HEK293T (cell line): Measurements from ENCODE around the gene SORBS1.

Experiments
- CTCF ChIA-PET: fragments of 350-600 bp; formaldehyde crosslinking; extraction: SDS; loops from one replicate; lab custom pipeline; 2021; ENCODE audit warnings: antibody characterized with exemption, inconsistent platforms; lab: Yijun Ruan, JAX
- POLR2A ChIA-PET: fragments of 350-600 bp; formaldehyde crosslinking; extraction: SDS; loops from one replicate; lab custom pipeline; 2020; ENCODE audit warnings: antibody characterized with exemption, inconsistent platforms; lab: Yijun Ruan, JAX
- DNase-seq: peaks from one replicate; pipeline ENCODE4 v3.0.0; 2012; ENCODE audit warnings: mixed read lengths; ENCODE audit errors: extremely low spot score
- ARNT ChIP-seq: fragments of 450-650 bp; IDR thresholded peaks from 2 replicates; pipeline ENCODE4 v1.6.1; 2017; ENCODE audit warnings: mild to moderate bottlenecking
- BHLHE40 ChIP-seq: fragments of 450-650 bp; IDR thresholded peaks from 2 replicates; pipeline ENCODE4 v1.6.1; 2016; ENCODE audit warnings: mild to moderate bottlenecking, moderate library complexity, borderline replicate concordance
- CTBP1 ChIP-seq: fragments of 450-650 bp; IDR thresholded peaks from 2 replicates; pipeline ENCODE4 v1.6.1; 2016; ENCODE audit warnings: borderline replicate concordance
- ELF4 ChIP-seq: fragments of 450-650 bp; IDR thresholded peaks from 2 replicates; pipeline ENCODE4 v1.6.1; 2017; ENCODE audit warnings: antibody characterized with exemption
- FOXA1 ChIP-seq: fragments of 450-650 bp; IDR thresholded peaks from 2 replicates; pipeline ENCODE4 v1.6.1; 2016; ENCODE audit warnings: mild to moderate bottlenecking
- FOXK2 ChIP-seq: fragments of 450-650 bp; IDR thresholded peaks from 2 replicates; pipeline ENCODE4 v1.6.1; 2016; ENCODE audit warnings: mild to moderate bottlenecking
- FOXM1 ChIP-seq: fragments of 450-650 bp; IDR thresholded peaks from 2 replicates; pipeline ENCODE4 v1.6.1; 2017; ENCODE audit warnings: mild to moderate bottlenecking, borderline replicate concordance
- HDGF ChIP-seq: fragments of 450-650 bp; IDR thresholded peaks from 2 replicates; pipeline ENCODE4 v1.6.1; 2017; ENCODE audit warnings: antibody characterized with exemption, borderline replicate concordance
- L3MBTL2 ChIP-seq: fragments of 450-650 bp; conservative IDR thresholded peaks from 2 replicates; pipeline ENCODE4 v1.6.1; 2016; ENCODE audit warnings: mild to moderate bottlenecking
- LEF1 ChIP-seq: fragments of 450-650 bp; IDR thresholded peaks from 2 replicates; pipeline ENCODE4 v1.6.1; 2017; ENCODE audit warnings: mild to moderate bottlenecking, borderline replicate concordance
- NFRKB ChIP-seq: fragments of 450-650 bp; IDR thresholded peaks from 2 replicates; pipeline ENCODE4 v1.6.1; 2016; ENCODE audit warnings: mild to moderate bottlenecking, moderate library complexity
- SP1 ChIP-seq: fragments of 450-650 bp; IDR thresholded peaks from 2 replicates; pipeline ENCODE4 v1.6.1; 2017
- SUZ12 ChIP-seq: fragments of 450-650 bp; IDR thresholded peaks from 2 replicates; pipeline ENCODE4 v1.6.1; 2016; ENCODE audit warnings: mild to moderate bottlenecking
- TARDBP ChIP-seq: fragments of 450-650 bp; IDR thresholded peaks from 2 replicates; pipeline ENCODE4 v1.6.1; 2016
- ZNF384 ChIP-seq: fragments of 450-650 bp; IDR thresholded peaks from 2 replicates; pipeline ENCODE4 v1.6.1; 2016
- TF ChIP-seq, protein P1 (sequence below): fragments of 450-650 bp; IDR thresholded peaks from 2 replicates; pipeline ENCODE4 v1.6.1; 2016

Gene SORBS1

DNA sequence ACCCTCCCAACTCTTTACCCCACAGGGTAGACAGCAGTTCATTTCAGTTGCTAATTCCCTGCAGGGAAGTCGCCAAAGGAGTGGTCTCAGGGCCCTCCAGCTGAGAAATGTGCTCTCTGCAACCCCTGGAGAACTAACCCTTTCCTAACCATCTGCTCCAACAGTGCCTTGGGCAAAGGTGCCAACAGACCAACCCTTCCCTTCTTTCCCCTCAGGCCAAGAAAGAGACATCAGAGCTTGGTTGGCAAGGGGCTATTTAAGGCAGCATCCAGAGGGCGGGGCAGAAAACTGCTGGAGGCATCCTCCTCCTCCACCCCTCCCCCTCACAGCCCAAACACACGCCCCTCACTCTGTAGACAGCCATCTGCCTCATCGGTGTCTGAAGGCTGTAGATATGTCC, 1.7 kb downstream of the SORBS1 start:
- ChIA-PET CTCF (no interaction called here), POLR2A (no interaction called here)
- DNase-seq: no peak
- TF ChIP-seq CTBP1: no peak
- TF ChIP-seq FOXK2: no peak
- no peak for TF ChIP-seq SUZ12
- TF ChIP-seq, protein P1, sequence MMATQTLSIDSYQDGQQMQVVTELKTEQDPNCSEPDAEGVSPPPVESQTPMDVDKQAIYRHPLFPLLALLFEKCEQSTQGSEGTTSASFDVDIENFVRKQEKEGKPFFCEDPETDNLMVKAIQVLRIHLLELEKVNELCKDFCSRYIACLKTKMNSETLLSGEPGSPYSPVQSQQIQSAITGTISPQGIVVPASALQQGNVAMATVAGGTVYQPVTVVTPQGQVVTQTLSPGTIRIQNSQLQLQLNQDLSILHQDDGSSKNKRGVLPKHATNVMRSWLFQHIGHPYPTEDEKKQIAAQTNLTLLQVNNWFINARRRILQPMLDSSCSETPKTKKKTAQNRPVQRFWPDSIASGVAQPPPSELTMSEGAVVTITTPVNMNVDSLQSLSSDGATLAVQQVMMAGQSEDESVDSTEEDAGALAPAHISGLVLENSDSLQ: no peak
- TF ChIP-seq BHLHE40: no peak
- TF ChIP-seq ELF4: no peak
- no peak for TF ChIP-seq FOXM1
- TF ChIP-seq LEF1: no peak
- no peak for TF ChIP-seq HDGF
- no peak for TF ChIP-seq SP1
- TF ChIP-seq ZNF384: no peak
- TF ChIP-seq TARDBP: no peak
- TF ChIP-seq NFRKB: no peak
- TF ChIP-seq FOXA1: no peak
- no peak for TF ChIP-seq ARNT
- TF ChIP-seq L3MBTL2: no peak

DNA sequence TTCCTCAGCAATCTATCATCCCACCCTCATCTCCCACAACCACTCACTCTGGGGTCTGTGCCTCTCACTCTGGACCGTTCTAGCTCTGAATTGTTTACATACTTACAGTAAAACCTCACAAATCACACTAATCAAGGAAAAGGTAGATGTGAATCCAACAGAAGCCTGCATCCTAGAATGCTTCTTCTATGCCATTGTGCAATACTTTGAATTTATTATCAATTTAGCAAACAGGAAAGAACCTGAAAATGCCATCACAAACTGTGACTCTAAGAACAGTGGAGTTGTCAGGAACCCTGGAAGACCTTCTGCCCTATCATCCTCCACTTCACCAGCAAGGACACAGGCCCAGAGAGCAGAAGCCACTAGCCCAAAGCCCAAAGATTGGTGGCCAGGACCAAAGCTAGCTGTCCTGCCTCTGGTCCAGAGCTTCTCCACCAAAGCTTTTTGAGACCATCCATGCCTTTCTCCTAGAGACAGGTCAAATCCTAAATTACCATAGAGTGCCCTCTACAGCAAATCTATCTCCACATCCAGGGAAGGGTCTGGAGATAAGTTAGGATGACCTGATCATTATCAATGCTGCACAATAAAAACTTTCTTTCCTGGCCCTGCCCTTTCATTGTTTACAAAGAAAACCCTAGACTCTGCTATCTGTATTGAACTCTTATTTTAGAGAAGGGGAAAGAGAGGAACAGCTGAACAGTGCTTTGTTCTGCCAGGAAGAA, 2.4 kb downstream of the SORBS1 start:
- DNase-seq: no peak
- TF ChIP-seq BHLHE40 (no peak), ZNF384 (no peak), TARDBP (no peak), L3MBTL2 (no peak), NFRKB (no peak), ELF4 (no peak), FOXK2 (no peak)
- ChIA-PET CTCF (no interaction called here), POLR2A (no interaction called here)

DNA sequence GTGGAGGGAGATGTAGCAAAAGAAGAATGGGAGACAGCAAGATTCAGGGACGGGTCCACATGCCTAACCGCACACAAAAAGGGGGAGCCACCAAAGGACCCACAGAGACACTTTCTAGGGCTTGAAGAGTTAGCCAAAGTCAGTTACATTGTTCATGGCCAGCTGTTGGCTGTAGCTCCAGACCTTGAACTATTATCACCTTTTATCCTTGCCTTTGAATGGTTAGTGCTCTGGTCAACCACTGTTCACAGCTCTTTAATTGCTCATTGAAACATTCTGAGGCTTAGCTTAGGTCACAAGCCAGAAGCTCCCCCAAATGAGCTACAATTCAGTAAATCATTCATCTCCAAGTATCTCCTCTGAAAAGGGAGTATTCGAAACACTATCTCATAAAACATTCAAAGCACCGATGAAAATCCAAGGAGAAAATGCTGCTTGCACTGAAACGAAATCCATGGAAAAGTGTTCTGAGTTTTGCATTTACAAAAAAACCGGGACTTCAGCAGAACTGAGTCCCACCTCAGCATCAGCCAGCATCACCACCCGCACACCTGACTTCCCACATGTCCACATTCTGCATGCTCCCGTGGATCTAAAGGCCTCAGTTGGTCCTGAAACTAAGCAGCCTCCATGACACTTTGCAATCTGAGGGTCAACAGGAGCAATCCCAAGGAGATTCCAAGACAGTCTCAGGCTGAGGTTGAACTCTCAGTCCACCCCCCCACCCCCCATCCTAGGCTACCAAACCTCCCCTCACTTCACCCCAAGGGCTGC, 4.0 kb downstream of the SORBS1 start:
- TF ChIP-seq FOXM1 (no peak), HDGF (no peak), LEF1 (no peak), SP1 (no peak), CTBP1 (no peak), L3MBTL2 (no peak), FOXK2 (no peak), ARNT (no peak), ZNF384 (no peak), BHLHE40 (no peak)
- TF ChIP-seq, protein P1: no peak
- no peak for DNase-seq
- POLR2A ChIA-PET: no interaction called here
- CTCF ChIA-PET: interaction anchor here (0.6 kb wide), 1 partner anchor 165 kb away, joined by 4 read pairs; no protein-coding TSS in a partner anchor

DNA sequence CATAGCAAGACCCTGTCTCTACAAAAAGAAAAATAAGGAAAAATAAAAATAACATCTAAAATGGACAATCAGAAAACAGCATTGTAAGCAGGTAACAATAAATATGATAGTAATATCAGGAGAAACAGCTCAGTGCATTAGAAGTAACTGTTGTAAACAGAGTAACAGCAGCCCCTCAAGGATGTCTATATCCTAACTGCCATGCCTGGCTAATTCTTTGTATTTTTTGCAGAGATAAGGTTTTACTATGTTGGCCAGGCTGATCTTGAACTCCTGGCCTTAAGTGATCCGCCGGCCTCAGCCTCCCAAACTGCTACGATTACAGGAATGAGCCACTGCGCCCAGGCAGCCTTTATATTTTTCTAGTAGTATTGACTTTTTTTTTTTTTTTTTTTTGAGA, 7.5 kb downstream of the SORBS1 start:
- CTCF ChIA-PET: no interaction called here
- POLR2A ChIA-PET: no interaction called here
- no peak for DNase-seq
- no peak for TF ChIP-seq CTBP1
- TF ChIP-seq ARNT: no peak
- no peak for TF ChIP-seq ZNF384
- TF ChIP-seq FOXM1: no peak
- TF ChIP-seq, protein P1: no peak
- TF ChIP-seq LEF1: no peak
- no peak for TF ChIP-seq NFRKB
- no peak for TF ChIP-seq FOXA1
- no peak for TF ChIP-seq TARDBP
- TF ChIP-seq BHLHE40: no peak
- no peak for TF ChIP-seq SUZ12
- TF ChIP-seq HDGF: no peak

DNA sequence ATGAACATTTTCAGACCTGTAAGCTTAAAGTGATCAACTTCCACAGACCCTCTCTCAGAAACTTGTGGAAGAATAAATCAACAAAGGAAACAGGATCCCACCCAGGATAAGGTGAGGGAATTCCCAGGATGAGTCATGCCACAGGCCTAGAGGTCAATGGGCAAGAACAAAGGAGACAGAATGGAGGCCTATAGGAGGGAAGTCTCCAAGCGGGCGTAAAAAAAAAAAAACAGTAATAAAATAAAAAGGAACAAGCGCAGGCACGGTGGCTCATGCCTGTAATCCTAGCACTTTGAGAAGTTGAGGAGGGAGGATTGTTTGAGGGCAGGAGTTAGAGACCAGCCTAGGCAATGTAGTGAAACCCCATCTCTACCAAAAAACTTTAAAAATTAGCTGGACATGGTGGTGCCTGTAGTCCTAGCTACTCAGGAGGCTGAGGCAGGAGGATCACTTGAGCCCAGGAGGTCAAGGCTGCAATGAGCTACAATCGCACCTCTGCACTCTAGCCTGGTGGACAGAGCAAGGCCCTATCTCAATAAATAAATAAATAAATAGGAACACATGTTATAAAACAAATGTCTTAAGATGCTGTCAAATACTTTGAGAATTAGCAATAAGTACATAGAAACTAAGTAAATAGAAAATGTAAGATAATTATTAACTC, 8.4 kb downstream of the SORBS1 start:
- POLR2A ChIA-PET: no interaction called here

DNA sequence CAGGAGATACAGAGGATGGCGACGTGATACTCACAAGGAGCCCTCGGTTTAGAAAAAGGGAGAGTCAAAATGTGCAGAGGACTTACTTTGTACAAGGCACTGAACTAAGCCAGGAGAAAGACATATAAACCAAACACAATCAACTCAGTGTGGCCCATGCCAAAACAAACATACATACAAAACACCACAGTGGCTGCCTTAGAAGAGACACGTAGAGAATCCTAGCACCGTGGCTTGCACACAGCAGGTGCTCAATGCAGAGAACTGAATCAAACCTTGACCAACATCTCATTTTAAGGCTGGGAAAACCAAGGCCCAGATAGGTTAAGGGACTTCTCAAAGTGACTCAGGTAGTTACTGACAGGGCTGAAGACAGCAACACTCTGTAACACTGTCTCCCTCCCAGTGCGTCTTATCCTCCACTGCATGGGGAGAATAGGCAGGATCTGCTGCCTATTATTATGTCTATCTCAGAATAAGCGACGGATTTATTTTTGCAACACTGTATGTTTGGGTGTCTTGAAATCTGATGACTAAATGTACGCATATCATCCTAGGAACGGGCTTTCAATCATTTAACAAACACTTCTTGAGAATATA, 11.0 kb downstream of the SORBS1 start:
- no peak for DNase-seq
- CTCF ChIA-PET: interaction anchor here (1.5 kb wide), 1 partner anchor 120 kb away, joined by 4 read pairs; no protein-coding TSS in a partner anchor
- POLR2A ChIA-PET: no interaction called here
- no peak for TF ChIP-seq CTBP1
- no peak for TF ChIP-seq FOXA1
- TF ChIP-seq FOXK2: no peak
- no peak for TF ChIP-seq HDGF
- TF ChIP-seq, protein P1: no peak
- no peak for TF ChIP-seq SP1
- TF ChIP-seq BHLHE40: no peak
- TF ChIP-seq ZNF384: no peak
- no peak for TF ChIP-seq SUZ12

More for the DNA sequence above, 8.4 kb downstream of the SORBS1 start:
- TF ChIP-seq L3MBTL2: no peak
- no peak for TF ChIP-seq HDGF
- peak; percentile 73 for TF ChIP-seq ZNF384
- no peak for DNase-seq
- CTCF ChIA-PET: no interaction called here
